MV-4-11 (cell line): ENCODE data around the gene TCERG1L.
"Not testable (repeated sequence)": the region's sequence is repeated elsewhere in the genome, so short reads cannot be mapped to it uniquely, and the experiment has no call there.

Experiments
- DNase-seq: peaks from one replicate; lab custom pipeline; 2025; lab: John Stamatoyannopoulos, UW

The TCERG1L gene

GRCh38 chr10:131311661-131312477 is at the start of gene TCERG1L:
TCERG1L (minus strand) TSS chr10:131311721; CDS start chr10:131311635, 86 bp downstream.
- no peak for DNase-seq

GRCh38 chr10:131358741-131359442 is 47.4 kb upstream of the TCERG1L start:
- DNase-seq = no peak

GRCh38 chr10:131356442-131356841 is 44.9 kb upstream of the TCERG1L start:
- no peak for DNase-seq

GRCh38 chr10:131355881-131356280 is 44.4 kb upstream of the TCERG1L start:
- DNase-seq = no peak

GRCh38 chr10:131355056-131355455 is 43.5 kb upstream of the TCERG1L start:
- no peak for DNase-seq

GRCh38 chr10:131354380-131354779 is 42.9 kb upstream of the TCERG1L start:
- DNase-seq = no peak

GRCh38 chr10:131352765-131353290 is 41.3 kb upstream of the TCERG1L start:
- DNase-seq = no peak

- DNase-seq = no peak
These were observed 39.1 kb upstream of the TCERG1L start for GRCh38 chr10:131350660-131351059.

- no peak for DNase-seq
These were observed 38.7 kb upstream of the TCERG1L start for GRCh38 chr10:131350245-131350644.

- no peak for DNase-seq
These were observed 34.9 kb upstream of the TCERG1L start for GRCh38 chr10:131346456-131346855.

- no peak for DNase-seq
These were observed 34.2 kb upstream of the TCERG1L start for GRCh38 chr10:131345691-131346090.

- no peak for DNase-seq
These were observed 33.2 kb upstream of the TCERG1L start for GRCh38 chr10:131344747-131345146.

GRCh38 chr10:131337741-131338140 is 26.2 kb upstream of the TCERG1L start:
- DNase-seq = no peak

- no peak for DNase-seq
These were observed 21.3 kb upstream of the TCERG1L start for GRCh38 chr10:131332821-131333220.

- DNase-seq = no peak
These were observed 12.4 kb upstream of the TCERG1L start for GRCh38 chr10:131323880-131324279.

- no peak for DNase-seq
These were observed 11.5 kb upstream of the TCERG1L start for GRCh38 chr10:131323025-131323424.

GRCh38 chr10:131322575-131322974 is 11.1 kb upstream of the TCERG1L start:
- not testable (repeated sequence) for DNase-seq

GRCh38 chr10:131320860-131321604 is 9.5 kb upstream of the TCERG1L start:
- no peak for DNase-seq

GRCh38 chr10:131318814-131319213 is 7.3 kb upstream of the TCERG1L start:
- DNase-seq = no peak

- no peak for DNase-seq
These were observed 6.8 kb upstream of the TCERG1L start for GRCh38 chr10:131318291-131318690.

- no peak for DNase-seq
These were observed 5.0 kb upstream of the TCERG1L start for GRCh38 chr10:131316321-131317075.

GRCh38 chr10:131315344-131315743 is 3.8 kb upstream of the TCERG1L start:
- DNase-seq = no peak
